Measurements from ENCODE around the gene WFDC8. TPM values are rescaled to one million over a fixed set of nuclear protein-coding genes. Genes with fewer than 3 reads are reported as not detected.

The WFDC8 gene
- total RNA-seq, 1 donor from 2014 or later: not detected

GRCh38 chr20:45523821-45524220 lies 55.3 kb downstream of the WFDC8 start:
- Histone ChIP-seq H3K79me2 (ENCODE audit: low read depth) (no peaks in the 10 kb centered on the region), H3K4me1 (no peaks in the 10 kb centered on the region), H3K9me3 (ENCODE audit: low read depth) (no peaks in the 10 kb centered on the region), H3K27me3 (peaks cover 15% of the 10 kb centered on the region), H3K4me3 (no peak overlapping the region), H2AFZ (replicated peaks) (no peak overlapping the region), H3K4me2 (no peak overlapping the region), H3K9ac (no peak overlapping the region), H3K27ac (no peak overlapping the region), H3F3A (ENCODE audit: low read depth) (no peaks in the 10 kb centered on the region), H4K20me1 (ENCODE audit: low read depth) (no peaks in the 10 kb centered on the region), H3K36me3 (no peaks in the 10 kb centered on the region)
- no peaks in the 10 kb centered on the region for H3K36me3 Mint-ChIP-seq
- no peak overlapping the region for H3K27ac Mint-ChIP-seq
- no peaks in the 10 kb centered on the region for H3K4me1 Mint-ChIP-seq
- TF ChIP-seq EZH2 (IDR thresholded peaks at IDR 0.05): no peak
- no peak for TF ChIP-seq CTCF (IDR thresholded peaks at IDR 0.05)
- no peak for TF ChIP-seq EZH2phosphoT487 (IDR thresholded peaks at IDR 0.05)
- H3K9me3 Mint-ChIP-seq: no peaks in the 10 kb centered on the region
- H3K27me3 Mint-ChIP-seq (ENCODE audit: insufficient read depth, low read depth): peaks cover 4% of the 10 kb centered on the region
- H3K4me3 Mint-ChIP-seq: no peak overlapping the region
- DNase-seq (ENCODE audit: low spot score): no peak

- H3K9me3 Mint-ChIP-seq: no peaks in the 10 kb centered on the region
- Histone ChIP-seq H3K27ac (no peak overlapping the region), H3F3A (ENCODE audit: low read depth) (no peaks in the 10 kb centered on the region), H3K4me3 (no peak overlapping the region), H3K79me2 (ENCODE audit: low read depth) (no peaks in the 10 kb centered on the region), H3K4me2 (no peak overlapping the region), H4K20me1 (ENCODE audit: low read depth) (no peaks in the 10 kb centered on the region), H2AFZ (replicated peaks) (no peak overlapping the region), H3K9ac (no peak overlapping the region), H3K36me3 (no peaks in the 10 kb centered on the region), H3K27me3 (peaks cover 6% of the 10 kb centered on the region), H3K4me1 (no peaks in the 10 kb centered on the region), H3K9me3 (ENCODE audit: low read depth) (no peaks in the 10 kb centered on the region)
- H3K27me3 Mint-ChIP-seq (ENCODE audit: insufficient read depth, low read depth): peaks cover 5% of the 10 kb centered on the region
- no peak overlapping the region for H3K4me3 Mint-ChIP-seq
- H3K36me3 Mint-ChIP-seq: no peaks in the 10 kb centered on the region
- H3K27ac Mint-ChIP-seq: no peak overlapping the region
- no peak for DNase-seq (ENCODE audit: low spot score)
- TF ChIP-seq EZH2 (IDR thresholded peaks at IDR 0.05): no peak
- TF ChIP-seq EZH2phosphoT487 (IDR thresholded peaks at IDR 0.05): no peak
- no peak for TF ChIP-seq CTCF (IDR thresholded peaks at IDR 0.05)
- no peaks in the 10 kb centered on the region for H3K4me1 Mint-ChIP-seq
Observed at GRCh38 chr20:45518282-45518681, 60.8 kb downstream of the WFDC8 start.

DNA sequence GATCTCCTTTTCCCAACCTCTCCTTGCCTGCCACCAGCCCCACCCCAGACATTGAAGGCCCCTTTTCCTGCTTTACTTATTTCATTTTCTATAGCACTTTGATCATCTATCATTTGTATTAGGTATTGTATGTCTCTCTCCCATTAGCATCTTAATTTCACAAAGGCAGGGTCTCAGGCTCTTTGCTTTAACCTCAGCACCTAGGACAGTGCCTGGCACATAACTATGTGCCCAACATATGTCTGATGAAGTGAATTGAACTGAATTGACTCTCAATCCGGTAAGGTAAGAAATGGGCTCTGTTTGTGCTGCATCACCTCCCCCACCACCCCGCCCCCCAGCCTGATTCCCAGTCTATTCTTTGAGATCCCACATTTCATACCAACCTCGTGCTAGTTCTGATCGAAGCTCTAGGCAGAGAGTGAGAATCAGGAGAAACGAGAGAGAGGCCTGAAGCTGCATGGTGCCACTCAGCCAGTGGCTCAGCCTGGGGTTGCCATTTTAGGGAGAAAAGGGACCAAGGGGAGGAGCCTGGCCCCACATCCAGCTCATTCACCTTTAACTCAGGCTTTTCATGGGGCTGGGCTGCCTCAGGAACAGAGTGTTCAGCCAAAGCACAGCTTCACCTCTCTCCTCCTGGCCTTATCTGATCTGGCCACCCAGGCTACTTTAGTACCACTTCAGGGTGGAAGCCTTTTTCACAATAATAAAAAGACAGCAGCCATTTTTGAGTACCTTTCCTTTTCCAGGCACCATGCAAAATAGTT lies 63.8 kb downstream of the WFDC8 start, which contains the start of gene SPINT3:
Gene SPINT3, minus strand, starts transcription at position 476 of the 767 bp plus-strand sequence. Its CDS starts 14 bp downstream, at position 462.
- Mint-ChIP-seq H3K4me1 (no peaks in the 10 kb centered on the region), H3K4me3 (no peak within 1 kb of the TSS), H3K27ac (no peak within 1 kb of the TSS), H3K9me3 (no peaks in the 10 kb centered on the region), H3K36me3 (no peaks in the 10 kb centered on the region), H3K27me3 (ENCODE audit: insufficient read depth, low read depth) (peaks cover 7% of the 10 kb centered on the region)
- no peak within 1 kb of the TSS for H3K4me3 ChIP-seq
- no peak for DNase-seq (ENCODE audit: low spot score)
- H3K9ac ChIP-seq: no peak within 1 kb of the TSS
- H3K79me2 ChIP-seq (ENCODE audit: low read depth): no peaks in the 10 kb centered on the region
- no peak within 1 kb of the TSS for H3K27ac ChIP-seq
- H3K4me1 ChIP-seq: no peaks in the 10 kb centered on the region
- H3K4me2 ChIP-seq: no peak within 1 kb of the TSS
- H3F3A ChIP-seq (ENCODE audit: low read depth): no peaks in the 10 kb centered on the region
- H4K20me1 ChIP-seq (ENCODE audit: low read depth): no peaks in the 10 kb centered on the region
- H3K36me3 ChIP-seq: no peaks in the 10 kb centered on the region
- H2AFZ ChIP-seq (replicated peaks): no peak within 1 kb of the TSS
- no peaks in the 10 kb centered on the region for H3K9me3 ChIP-seq (ENCODE audit: low read depth)
- no peak for TF ChIP-seq EZH2 (IDR thresholded peaks at IDR 0.05)
- TF ChIP-seq CTCF (IDR thresholded peaks at IDR 0.05): no peak
- TF ChIP-seq EZH2phosphoT487 (IDR thresholded peaks at IDR 0.05): no peak
- H3K27me3 ChIP-seq: no peaks in the 10 kb centered on the region
